Neural progenitor cell (in vitro differentiated cells): ENCODE measurements around the gene POP4. TPM values are rescaled to one million over a fixed set of nuclear protein-coding genes. Genes with fewer than 3 reads are reported as not detected.
A peak's percentile ranks its signal among the peaks of the same experiment; 100 is the strongest.

Source experiments
- DNase-seq: peaks from one replicate; pipeline ENCODE4 v3.0.0-alpha.2; 2016; ENCODE audit warnings: low spot score
- H2AFZ ChIP-seq: fragments of 200-600 bp; sonication (generic); replicated peaks from 2 replicates; pipeline ENCODE4 v1.6.1; 2016; ENCODE audit warnings: antibody characterized with exemption
- H3F3A ChIP-seq: fragments of 200-600 bp; sonication (generic); 2 replicates; pipeline ENCODE4 v1.6.1; 2016; ENCODE audit warnings: antibody characterized with exemption, low read depth
- H3K27ac ChIP-seq: fragments of 200-600 bp; sonication (generic); 2 replicates; pipeline ENCODE4 v1.5.1; 2016; ENCODE audit warnings: mild to moderate bottlenecking
- H3K27me3 ChIP-seq: fragments of 200-600 bp; sonication (generic); 2 replicates; pipeline ENCODE4 v1.6.1; 2016; ENCODE audit warnings: mild to moderate bottlenecking, moderate library complexity
- H3K36me3 ChIP-seq: fragments of 200-600 bp; sonication (generic); 2 replicates; pipeline ENCODE4 v1.5.1; 2016
- H3K4me1 ChIP-seq: fragments of 200-600 bp; sonication (generic); 2 replicates; pipeline ENCODE4 v1.6.1; 2016; ENCODE audit warnings: mixed run types
- H3K4me2 ChIP-seq: fragments of 200-600 bp; sonication (generic); 2 replicates; pipeline ENCODE4 v1.6.1; 2016
- H3K4me3 ChIP-seq: fragments of 200-600 bp; sonication (generic); 2 replicates; pipeline ENCODE4 v1.5.1; 2016
- H3K79me2 ChIP-seq: fragments of 200-600 bp; sonication (generic); 2 replicates; pipeline ENCODE4 v1.6.1; 2016; ENCODE audit warnings: low read depth
- H3K9ac ChIP-seq: fragments of 200-600 bp; sonication (generic); 2 replicates; pipeline ENCODE4 v1.6.1; 2016
- H3K9me3 ChIP-seq: fragments of 200-600 bp; sonication (generic); 2 replicates; pipeline ENCODE4 v1.5.1; 2016; ENCODE audit warnings: low read depth
- H4K20me1 ChIP-seq: fragments of 200-600 bp; sonication (generic); 2 replicates; pipeline ENCODE4 v1.6.1; 2016; ENCODE audit warnings: low read depth
- H3K27ac Mint-ChIP-seq: 3 replicates; pipeline ENCODE4 v1.8.0; 2021; ENCODE audit warnings: mixed read lengths
- H3K27me3 Mint-ChIP-seq: 2 replicates; pipeline ENCODE4 v1.8.0; 2022; ENCODE audit warnings: low read depth, mild to moderate bottlenecking, inconsistent platforms, moderate library complexity, mixed read lengths; ENCODE audit not compliant: insufficient read depth
- H3K36me3 Mint-ChIP-seq: 3 replicates; pipeline ENCODE4 v1.8.0; 2021; ENCODE audit warnings: mixed read lengths
- H3K4me1 Mint-ChIP-seq: 3 replicates; pipeline ENCODE4 v1.8.0; 2021; ENCODE audit warnings: mixed read lengths
- H3K4me3 Mint-ChIP-seq: 3 replicates; pipeline ENCODE4 v1.8.0; 2021; ENCODE audit warnings: mild to moderate bottlenecking, moderate library complexity, mixed read lengths
- H3K9me3 Mint-ChIP-seq: 3 replicates; pipeline ENCODE4 v1.8.0; 2020; ENCODE audit warnings: mixed read lengths
- EZH2 ChIP-seq: fragments of 200-600 bp; sonication (generic); IDR thresholded peaks from 2 replicates; pipeline ENCODE4 v1.6.1; 2017; ENCODE audit warnings: antibody characterized with exemption, mild to moderate bottlenecking, moderate library complexity
- EZH2phosphoT487 ChIP-seq: fragments of 200-600 bp; sonication (generic); IDR thresholded peaks from 2 replicates; pipeline ENCODE4 v1.6.1; 2017; ENCODE audit warnings: antibody characterized with exemption
- total RNA-seq: library from RNA; depleted of rRNA; stranded (reverse); fragments of >200 nt; gene quantifications from 2 replicates; pipeline ENCODE4 v1.2.3, GENCODE V29; 2015; ENCODE audit warnings: low replicate concordance
- TF ChIP-seq, protein P1 (sequence below): fragments of 200-600 bp; sonication (generic); IDR thresholded peaks from 2 replicates; pipeline ENCODE4 v1.5.1; 2017; ENCODE audit warnings: antibody characterized with exemption, mild to moderate bottlenecking

The POP4 gene
- total RNA-seq, 1 donor from 2014 or later, result 77.8 TPM

GRCh38 chr19:29634002-29634401 lies 27.9 kb downstream of the POP4 start:
- DNase-seq, result no peak
- Histone ChIP-seq H4K20me1 (no peaks in the 10 kb centered on the region), H3K79me2 (no peaks in the 10 kb centered on the region), H3K4me2 (no peak overlapping the region), H3K4me3 (no peak overlapping the region), H2AFZ (no peak overlapping the region), H3K36me3 (no peaks in the 10 kb centered on the region), H3K9me3 (no peaks in the 10 kb centered on the region), H3K27me3 (no peaks in the 10 kb centered on the region), H3K9ac (no peak overlapping the region), H3K27ac (no peak overlapping the region), H3F3A (no peaks in the 10 kb centered on the region), H3K4me1 (no peaks in the 10 kb centered on the region)
- Mint-ChIP-seq H3K27ac (no peak overlapping the region), H3K27me3 (peaks cover 11% of the 10 kb centered on the region), H3K4me3 (no peak overlapping the region), H3K9me3 (no peaks in the 10 kb centered on the region), H3K4me1 (peaks cover 6% of the 10 kb centered on the region), H3K36me3 (no peaks in the 10 kb centered on the region)
- TF ChIP-seq EZH2phosphoT487 (no peak), EZH2 (no peak)
- TF ChIP-seq, protein P1, sequence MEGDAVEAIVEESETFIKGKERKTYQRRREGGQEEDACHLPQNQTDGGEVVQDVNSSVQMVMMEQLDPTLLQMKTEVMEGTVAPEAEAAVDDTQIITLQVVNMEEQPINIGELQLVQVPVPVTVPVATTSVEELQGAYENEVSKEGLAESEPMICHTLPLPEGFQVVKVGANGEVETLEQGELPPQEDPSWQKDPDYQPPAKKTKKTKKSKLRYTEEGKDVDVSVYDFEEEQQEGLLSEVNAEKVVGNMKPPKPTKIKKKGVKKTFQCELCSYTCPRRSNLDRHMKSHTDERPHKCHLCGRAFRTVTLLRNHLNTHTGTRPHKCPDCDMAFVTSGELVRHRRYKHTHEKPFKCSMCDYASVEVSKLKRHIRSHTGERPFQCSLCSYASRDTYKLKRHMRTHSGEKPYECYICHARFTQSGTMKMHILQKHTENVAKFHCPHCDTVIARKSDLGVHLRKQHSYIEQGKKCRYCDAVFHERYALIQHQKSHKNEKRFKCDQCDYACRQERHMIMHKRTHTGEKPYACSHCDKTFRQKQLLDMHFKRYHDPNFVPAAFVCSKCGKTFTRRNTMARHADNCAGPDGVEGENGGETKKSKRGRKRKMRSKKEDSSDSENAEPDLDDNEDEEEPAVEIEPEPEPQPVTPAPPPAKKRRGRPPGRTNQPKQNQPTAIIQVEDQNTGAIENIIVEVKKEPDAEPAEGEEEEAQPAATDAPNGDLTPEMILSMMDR, result no peak

GRCh38 chr19:29634423-29635130 lies 28.5 kb downstream of the POP4 start:
- no peak for DNase-seq
- Histone ChIP-seq H3K27ac (no peak overlapping the region), H3K4me2 (no peak overlapping the region), H2AFZ (no peak overlapping the region), H3K9ac (no peak overlapping the region), H3K4me3 (no peak overlapping the region), H4K20me1 (no peaks in the 10 kb centered on the region), H3K9me3 (no peaks in the 10 kb centered on the region), H3K36me3 (no peaks in the 10 kb centered on the region), H3F3A (no peaks in the 10 kb centered on the region), H3K79me2 (no peaks in the 10 kb centered on the region), H3K4me1 (no peaks in the 10 kb centered on the region), H3K27me3 (no peaks in the 10 kb centered on the region)
- TF ChIP-seq, protein P1, result no peak
- no peak for TF ChIP-seq EZH2phosphoT487
- H3K4me3 Mint-ChIP-seq, result no peak overlapping the region
- peaks cover 11% of the 10 kb centered on the region for H3K27me3 Mint-ChIP-seq
- H3K9me3 Mint-ChIP-seq, result no peaks in the 10 kb centered on the region
- no peaks in the 10 kb centered on the region for H3K36me3 Mint-ChIP-seq
- H3K27ac Mint-ChIP-seq, result peak overlapping the region; percentile 51
- H3K4me1 Mint-ChIP-seq, result peaks cover 6% of the 10 kb centered on the region

GRCh38 chr19:29635963-29636362 lies 29.9 kb downstream of the POP4 start:
- H3K27me3 Mint-ChIP-seq, result peaks cover 11% of the 10 kb centered on the region
- H3K27ac Mint-ChIP-seq, result no peak overlapping the region
- H3K9me3 Mint-ChIP-seq, result no peaks in the 10 kb centered on the region

More at GRCh38 chr19:29635963-29636362, 29.9 kb downstream of the POP4 start:
- H3K36me3 ChIP-seq, result no peaks in the 10 kb centered on the region
- H3K4me3 ChIP-seq, result no peak overlapping the region
- no peaks in the 10 kb centered on the region for H3K9me3 ChIP-seq
- no peak overlapping the region for H3K9ac ChIP-seq
- no peaks in the 10 kb centered on the region for H3K4me1 ChIP-seq
- no peaks in the 10 kb centered on the region for H4K20me1 ChIP-seq
- no peaks in the 10 kb centered on the region for H3K36me3 Mint-ChIP-seq
- no peak overlapping the region for H2AFZ ChIP-seq
- H3K27me3 ChIP-seq, result no peaks in the 10 kb centered on the region
- TF ChIP-seq EZH2 (no peak), EZH2phosphoT487 (no peak)
- TF ChIP-seq, protein P1, result no peak
- no peaks in the 10 kb centered on the region for H3K79me2 ChIP-seq
- H3K4me1 Mint-ChIP-seq, result no peaks in the 10 kb centered on the region
- no peaks in the 10 kb centered on the region for H3F3A ChIP-seq
- DNase-seq, result no peak
- H3K27ac ChIP-seq, result no peak overlapping the region
- no peak overlapping the region for H3K4me3 Mint-ChIP-seq
- no peak overlapping the region for H3K4me2 ChIP-seq
